ENCODE data around the gene TRIM41.
A peak's percentile ranks its signal among the peaks of the same experiment; 100 is the strongest.
"Not testable (repeated sequence)": the region's sequence is repeated elsewhere in the genome, so short reads cannot be mapped to it uniquely, and the experiment has no call there.

TRIM41 gene

GRCh38 chr5:181192337-181193046 is 30.6 kb upstream of the TRIM41 start:
- DNase-seq (ENCODE audit: low read depth) = no peak

GRCh38 chr5:181193656-181194055 is 29.4 kb upstream of the TRIM41 start:
- DNase-seq (ENCODE audit: low read depth) = no peak

- no peak for DNase-seq (ENCODE audit: low read depth)
Measured at GRCh38 chr5:181194489-181195248, 28.4 kb upstream of the TRIM41 start.

GRCh38 chr5:181195249-181195761 is 27.8 kb upstream of the TRIM41 start:
- DNase-seq (ENCODE audit: low read depth) = no peak

GRCh38 chr5:181197326-181197951 is 25.6 kb upstream of the TRIM41 start:
- DNase-seq (ENCODE audit: low read depth) = no peak

- DNase-seq (ENCODE audit: low read depth) = no peak
Measured at GRCh38 chr5:181198106-181198685, 24.9 kb upstream of the TRIM41 start.

GRCh38 chr5:181198905-181199519 is 24.1 kb upstream of the TRIM41 start:
- no peak for DNase-seq (ENCODE audit: low read depth)

GRCh38 chr5:181199881-181200638 is 23.0 kb upstream of the TRIM41 start:
- DNase-seq (ENCODE audit: low read depth) = no peak

- no peak for DNase-seq (ENCODE audit: low read depth)
Measured at GRCh38 chr5:181200816-181201215, 22.3 kb upstream of the TRIM41 start.

GRCh38 chr5:181203093-181203711 is 19.9 kb upstream of the TRIM41 start:
- no peak for DNase-seq (ENCODE audit: low read depth)

- no peak for DNase-seq (ENCODE audit: low read depth)
Measured at GRCh38 chr5:181203777-181204112, 19.3 kb upstream of the TRIM41 start.

- no peak for DNase-seq (ENCODE audit: low read depth)
Measured at GRCh38 chr5:181204113-181204825, 18.8 kb upstream of the TRIM41 start.

- DNase-seq (ENCODE audit: low read depth) = peak; percentile 31
Measured at GRCh38 chr5:181204826-181205760, 18.0 kb upstream of the TRIM41 start, which contains the start of gene TRIM7. TRIM7 (minus strand) TSS chr5:181205196; CDS start chr5:181205110, 86 bp downstream.

- no peak for DNase-seq (ENCODE audit: low read depth)
Measured at GRCh38 chr5:181205761-181206649, 17.1 kb upstream of the TRIM41 start.

GRCh38 chr5:181207214-181207959 is 15.7 kb upstream of the TRIM41 start:
- peak; percentile 85 for DNase-seq (ENCODE audit: low read depth)

- DNase-seq (ENCODE audit: low read depth) = no peak
Measured at GRCh38 chr5:181207960-181208253, 15.2 kb upstream of the TRIM41 start.

- DNase-seq (ENCODE audit: low read depth) = not testable (repeated sequence)
Measured at GRCh38 chr5:181209006-181209405, 14.1 kb upstream of the TRIM41 start.

Measured in activated T-cell treated with anti-CD3 and anti-CD28 coated beads for 48 hours (primary cell).